MM.1S (cell line): ENCODE results near the gene SLC49A3.
"Not testable (repeated sequence)": the region's sequence is repeated elsewhere in the genome, so short reads cannot be mapped to it uniquely, and the experiment has no call there.

Experiments used
- DNase-seq: peaks from one replicate; pipeline ENCODE4 v3.0.0-alpha.2; 2015
- H2AFZ ChIP-seq: fragments of 300-600 bp; sonication (generic); 2 replicates; pipeline ENCODE4 v1.6.0; 2016; ENCODE audit warnings: antibody characterized with exemption, low read length
- H3F3A ChIP-seq: fragments of 300-600 bp; sonication (generic); 2 replicates; pipeline ENCODE4 v1.6.1; 2016; ENCODE audit warnings: mild to moderate bottlenecking, antibody characterized with exemption, low read length, moderate library complexity, mixed read lengths; ENCODE audit not compliant: insufficient read depth
- H3K27ac ChIP-seq: fragments of 300-600 bp; sonication (generic); 2 replicates; pipeline ENCODE4 v1.5.1; 2016; ENCODE audit warnings: mild to moderate bottlenecking, low read length
- H3K27me3 ChIP-seq: fragments of 300-600 bp; sonication (generic); replicated peaks from 2 replicates; pipeline ENCODE4 v1.6.0; 2016; ENCODE audit warnings: low read length; ENCODE audit not compliant: insufficient read depth
- H3K36me3 ChIP-seq: fragments of 300-600 bp; sonication (generic); replicated peaks from 2 replicates; pipeline ENCODE4 v1.6.1; 2016; ENCODE audit warnings: mild to moderate bottlenecking, low read length, mixed read lengths; ENCODE audit not compliant: insufficient read depth
- H3K4me1 ChIP-seq: fragments of 300-600 bp; sonication (generic); 2 replicates; pipeline ENCODE4 v1.6.1; 2016; ENCODE audit warnings: low read length, mixed read lengths
- H3K4me2 ChIP-seq: fragments of 300-600 bp; sonication (generic); 2 replicates; pipeline ENCODE4 v1.6.0; 2016; ENCODE audit warnings: low read depth, low read length
- H3K4me3 ChIP-seq: fragments of 300-600 bp; sonication (generic); 2 replicates; pipeline ENCODE4 v1.5.1; 2016; ENCODE audit warnings: low read length, mixed read lengths
- H3K79me2 ChIP-seq: fragments of 300-600 bp; sonication (generic); 2 replicates; pipeline ENCODE4 v1.6.1; 2016; ENCODE audit warnings: mixed run types, low read length, mixed read lengths
- H3K9ac ChIP-seq: fragments of 300-600 bp; sonication (generic); 2 replicates; pipeline ENCODE4 v1.6.1; 2016; ENCODE audit warnings: low read length, mixed read lengths
- H3K9me2 ChIP-seq: fragments of 300-600 bp; sonication (generic); replicated peaks from 2 replicates; pipeline ENCODE4 v1.6.1; 2016; ENCODE audit warnings: mild to moderate bottlenecking, low read length, mixed read lengths; ENCODE audit not compliant: insufficient read depth
- H3K9me3 ChIP-seq: fragments of 300-600 bp; sonication (generic); replicated peaks from 2 replicates; pipeline ENCODE4 v1.6.1; 2016; ENCODE audit warnings: mild to moderate bottlenecking, low read length, mixed read lengths; ENCODE audit not compliant: insufficient read depth
- H4K20me1 ChIP-seq: fragments of 300-600 bp; sonication (generic); 2 replicates; pipeline ENCODE4 v1.6.1; 2016; ENCODE audit warnings: mild to moderate bottlenecking, low read length, moderate library complexity, mixed read lengths; ENCODE audit not compliant: insufficient read depth
- CTCF ChIP-seq: fragments of 300-600 bp; sonication (generic); IDR thresholded peaks from 2 replicates; pipeline ENCODE4 v1.5.1; 2016; ENCODE audit warnings: antibody characterized with exemption, low read length, mixed read lengths
- EZH2 ChIP-seq: fragments of 300-600 bp; sonication (generic); optimal IDR thresholded peaks from 2 replicates; pipeline ENCODE3; 2017; ENCODE audit warnings: low read depth, mild to moderate bottlenecking, antibody characterized with exemption, low read length, mixed read lengths
- EZH2phosphoT487 ChIP-seq: fragments of 300-600 bp; sonication (generic); IDR thresholded peaks from 2 replicates; pipeline ENCODE4 v1.6.1; 2018; ENCODE audit warnings: antibody characterized with exemption, low read length

The SLC49A3 gene

GRCh38 chr4:706834-707598, 18.1 kb upstream of the SLC49A3 start:
- no peaks in the 10 kb centered on the region for H3K79me2 ChIP-seq
- no peaks in the 10 kb centered on the region for H3K36me3 ChIP-seq
- H3F3A ChIP-seq = no peaks in the 10 kb centered on the region
- H3K4me2 ChIP-seq = no peak overlapping the region
- no peaks in the 10 kb centered on the region for H3K9me3 ChIP-seq
- no peak overlapping the region for H2AFZ ChIP-seq
- TF ChIP-seq EZH2 (no peak), EZH2phosphoT487 (no peak), CTCF (no peak)
- no peaks in the 10 kb centered on the region for H3K27me3 ChIP-seq
- H3K27ac ChIP-seq = no peak overlapping the region
- no peak overlapping the region for H3K4me3 ChIP-seq
- no peaks in the 10 kb centered on the region for H3K9me2 ChIP-seq
- no peaks in the 10 kb centered on the region for H3K4me1 ChIP-seq
- no peak for DNase-seq
- H3K9ac ChIP-seq = no peak overlapping the region
- H4K20me1 ChIP-seq = no peaks in the 10 kb centered on the region

GRCh38 chr4:706083-706633, 17.2 kb upstream of the SLC49A3 start:
- H3K9ac ChIP-seq = peak overlapping the region; percentile 70; the same call in 1 of the 2 replicates
- H3K27me3 ChIP-seq, H2AFZ ChIP-seq, H3K36me3 ChIP-seq, H4K20me1 ChIP-seq, H3F3A ChIP-seq, H3K4me1 ChIP-seq, H3K9me2 ChIP-seq, H3K79me2 ChIP-seq, DNase-seq, H3K9me3 ChIP-seq, H3K27ac ChIP-seq: not testable (repeated sequence)
- peak overlapping the region; percentile 59 for H3K4me3 ChIP-seq
- peak overlapping the region; percentile 49; the same call in 1 of the 2 replicates for H3K4me2 ChIP-seq

DNA sequence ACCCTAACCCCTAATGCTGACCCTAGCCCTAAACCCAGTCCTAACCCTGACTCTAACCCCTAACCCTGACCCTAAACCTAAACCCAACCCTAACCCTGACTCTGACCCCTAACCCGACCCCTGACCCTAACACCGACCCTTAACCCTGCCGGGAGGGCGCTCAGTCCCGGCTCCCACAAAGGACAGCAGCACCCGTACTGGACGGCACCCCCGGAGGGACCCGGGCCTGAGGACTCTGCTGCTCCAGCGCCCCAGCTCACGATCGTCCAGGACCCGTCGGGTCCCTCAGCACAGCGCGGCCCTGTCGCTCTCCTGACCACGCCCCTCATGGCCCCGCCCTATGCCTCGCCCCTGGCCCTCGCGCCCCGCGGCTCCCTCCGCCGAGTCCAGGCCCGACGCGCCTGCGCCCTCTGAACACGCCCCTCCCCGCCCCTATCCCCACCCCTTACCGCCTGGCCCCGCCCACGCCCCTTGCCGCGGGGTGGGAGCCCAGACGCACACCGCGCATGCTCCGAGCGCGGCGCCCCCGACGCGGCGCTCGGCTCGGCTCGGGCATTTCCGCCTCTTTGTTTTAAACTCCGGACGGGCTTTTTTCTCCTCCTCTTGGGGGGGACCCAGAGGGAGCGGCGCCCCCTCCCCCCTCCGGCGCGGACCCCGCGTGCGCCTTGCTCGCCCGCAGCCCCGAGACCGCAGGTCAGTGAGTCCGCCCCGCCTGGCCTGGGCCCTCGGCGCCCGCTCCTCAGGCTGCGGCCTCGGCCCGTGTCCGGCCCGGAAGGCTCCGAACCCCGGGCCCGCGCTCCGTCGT, 16.5 kb upstream of the SLC49A3 start, which contains the start of gene PCGF3:
Gene PCGF3, plus strand, starts transcription at position 555 of the 805 bp plus-strand sequence. CDS start 27,849 bp downstream, outside the sequence.
- no peaks in the 10 kb centered on the region for H3K4me1 ChIP-seq
- H3K27me3 ChIP-seq = no peaks in the 10 kb centered on the region

More for the DNA sequence above, 16.5 kb upstream of the SLC49A3 start, which contains the start of gene PCGF3:
- H2AFZ ChIP-seq = peak within 1 kb of the TSS; percentile 42
- H3K27ac ChIP-seq = no peak within 1 kb of the TSS
- peak; percentile 53 for DNase-seq
- no peaks in the 10 kb centered on the region for H3K79me2 ChIP-seq
- no peaks in the 10 kb centered on the region for H3F3A ChIP-seq
- no peaks in the 10 kb centered on the region for H3K36me3 ChIP-seq
- peak within 1 kb of the TSS; percentile 59 for H3K4me3 ChIP-seq
- H3K9me3 ChIP-seq = no peaks in the 10 kb centered on the region
- H4K20me1 ChIP-seq = no peaks in the 10 kb centered on the region
- H3K9ac ChIP-seq = peak within 1 kb of the TSS; percentile 70; the same call in 1 of the 2 replicates
- TF ChIP-seq CTCF = no peak
- TF ChIP-seq EZH2 = no peak
- no peak for TF ChIP-seq EZH2phosphoT487
- H3K9me2 ChIP-seq = no peaks in the 10 kb centered on the region
- H3K4me2 ChIP-seq = peak within 1 kb of the TSS; percentile 49; the same call in 1 of the 2 replicates
